ENCODE results near the gene PKNOX1.
"Not testable (repeated sequence)": the region's sequence is repeated elsewhere in the genome, so short reads cannot be mapped to it uniquely, and the experiment has no call there.

PKNOX1 gene

DNA sequence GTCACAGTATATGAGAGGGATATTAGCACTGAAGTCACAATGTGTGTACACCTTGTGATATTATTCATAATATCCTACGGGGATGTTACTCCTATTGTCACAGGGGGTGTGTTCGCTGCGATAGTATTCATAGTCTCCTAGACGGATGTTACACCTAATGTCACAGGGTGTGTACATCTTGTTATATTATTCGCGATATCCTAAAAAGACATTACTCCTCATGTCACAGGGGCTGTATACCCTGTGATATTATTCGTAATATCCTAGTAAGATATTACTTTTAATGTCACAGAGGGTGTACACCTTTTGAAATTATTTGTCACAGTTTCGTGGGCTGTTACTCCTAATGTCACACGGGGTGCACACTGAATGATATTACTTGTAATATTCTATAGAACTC lies 23.2 kb upstream of the PKNOX1 start:
- not testable (repeated sequence) for DNase-seq (ENCODE audit: low spot score)

DNA sequence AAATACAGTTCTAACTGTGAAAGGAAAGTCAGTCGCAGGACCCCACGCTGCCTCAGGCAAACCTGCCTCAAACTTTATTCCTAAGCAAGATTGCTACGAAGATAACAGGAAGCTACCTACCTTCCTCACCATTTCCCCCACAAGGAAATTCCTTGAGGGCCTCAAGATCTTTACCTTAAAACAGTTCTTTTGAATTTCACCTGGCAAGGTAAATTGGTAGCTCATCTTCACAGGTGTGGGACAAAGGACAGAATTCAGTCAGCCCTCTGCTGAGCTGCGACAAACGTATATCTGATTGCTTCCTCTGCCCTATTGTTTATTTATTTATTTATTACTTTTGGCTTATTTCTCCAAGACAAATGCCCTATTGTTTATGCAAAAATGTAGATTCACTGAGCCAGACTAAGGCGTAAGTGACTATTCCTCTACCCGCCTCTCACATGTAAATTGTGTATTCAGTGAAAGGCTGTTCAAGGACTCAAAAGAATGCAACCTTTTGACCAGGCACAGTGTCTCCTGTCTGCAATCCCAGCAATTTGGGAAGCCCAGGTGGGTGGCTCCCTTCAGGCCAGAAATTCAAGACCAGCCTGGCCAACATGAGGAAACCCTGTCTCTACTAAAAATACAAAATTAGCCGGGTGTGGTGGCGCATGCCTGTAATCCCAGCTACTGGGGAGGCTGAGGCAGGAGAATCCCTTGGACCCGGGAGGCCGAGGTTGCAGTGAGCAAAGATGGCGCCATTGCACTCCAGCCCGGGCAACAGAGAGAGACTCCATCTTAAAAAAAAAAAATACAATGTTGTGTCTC lies 17.3 kb upstream of the PKNOX1 start:
- no peak for DNase-seq (ENCODE audit: low spot score)

GRCh38 chr21:42958122-42958521 lies 16.2 kb upstream of the PKNOX1 start:
- DNase-seq (ENCODE audit: low spot score), result not testable (repeated sequence)

DNA sequence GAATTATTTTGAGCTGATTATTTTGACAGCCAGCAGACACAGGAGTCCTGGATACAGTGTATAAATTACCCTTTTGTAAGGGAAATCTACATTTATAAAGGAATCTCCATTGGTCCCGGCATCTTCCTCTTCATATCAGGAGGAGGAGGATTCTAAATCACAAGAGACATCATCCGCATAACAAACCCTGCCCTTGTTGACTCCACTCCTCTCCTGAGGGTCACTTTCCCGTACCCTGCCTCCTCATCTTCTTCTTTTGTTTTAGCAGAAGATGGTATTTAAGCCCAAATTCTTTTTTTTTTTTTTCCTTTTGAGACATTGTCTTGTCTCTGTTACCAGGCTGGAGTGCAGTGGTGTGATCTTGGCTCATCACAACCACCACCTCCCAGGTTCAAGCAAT lies 14.6 kb upstream of the PKNOX1 start:
- DNase-seq (ENCODE audit: low spot score), result peak; percentile 59

DNA sequence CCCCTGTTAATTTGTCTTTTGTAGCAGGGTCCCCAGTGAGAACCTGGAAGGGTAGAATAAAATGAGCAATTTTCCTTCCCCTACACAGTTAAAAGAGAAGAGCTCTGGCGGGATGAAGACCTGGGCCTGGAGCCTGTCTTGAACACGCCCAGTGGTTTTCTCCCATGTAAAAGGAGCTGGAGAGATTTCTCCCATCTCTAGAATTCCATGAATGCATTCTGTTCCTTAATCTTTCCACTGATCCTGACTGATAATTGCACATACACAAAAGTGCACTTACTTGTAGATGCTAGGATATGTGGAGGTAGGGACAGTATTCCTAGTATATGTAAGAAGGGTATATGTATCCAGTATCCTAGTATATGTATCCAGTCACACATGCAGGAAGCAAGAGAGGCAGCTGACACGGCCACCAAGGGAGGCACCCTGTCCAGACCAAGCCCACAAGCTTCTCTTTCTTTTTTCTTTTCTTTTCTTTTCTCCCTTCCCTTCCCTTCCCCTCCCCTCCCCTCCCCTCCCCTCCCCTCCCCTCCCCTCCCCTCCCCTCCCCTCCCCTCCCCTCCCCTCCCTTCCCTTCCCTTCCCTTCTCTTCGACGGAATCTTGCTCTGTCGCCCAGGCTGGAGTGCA lies 11.9 kb upstream of the PKNOX1 start:
- no peak for DNase-seq (ENCODE audit: low spot score)

- no peak for DNase-seq (ENCODE audit: low spot score)
Measured at GRCh38 chr21:42964086-42964485, 10.3 kb upstream of the PKNOX1 start.

DNA sequence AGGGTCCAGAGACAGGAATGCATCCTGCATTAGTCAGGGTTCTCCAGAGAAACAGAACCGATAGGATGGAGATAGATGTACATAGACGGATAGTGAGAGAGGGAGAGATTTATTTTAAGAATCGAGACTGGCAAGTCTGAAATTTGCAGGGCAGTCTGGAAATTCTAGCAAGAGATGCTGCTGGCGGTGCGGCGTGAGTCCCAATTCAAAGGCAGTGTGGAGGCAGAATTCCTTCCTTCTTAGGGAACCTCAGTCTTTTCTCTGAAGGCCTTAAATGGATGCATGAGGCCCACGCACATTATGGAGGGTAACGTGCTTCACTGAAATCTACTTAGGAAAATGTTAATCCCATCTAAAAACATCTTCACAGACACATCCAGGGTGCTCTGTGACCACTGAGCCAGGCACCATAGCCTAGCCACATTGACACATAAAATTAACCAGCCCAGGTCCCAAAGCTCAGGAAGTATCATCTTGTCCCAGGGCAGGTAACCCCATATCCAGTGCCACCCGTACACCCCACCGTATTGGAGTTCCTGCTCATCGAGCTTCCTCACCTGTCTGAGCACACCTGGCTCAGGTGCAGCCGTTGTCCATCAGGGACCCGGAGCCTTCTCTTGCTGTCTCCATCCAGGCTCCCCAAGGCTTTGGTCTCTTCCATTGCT lies 9.7 kb upstream of the PKNOX1 start:
- DNase-seq (ENCODE audit: low spot score), result no peak

- no peak for DNase-seq (ENCODE audit: low spot score)
Measured at GRCh38 chr21:42965211-42965560, 9.2 kb upstream of the PKNOX1 start.

DNA sequence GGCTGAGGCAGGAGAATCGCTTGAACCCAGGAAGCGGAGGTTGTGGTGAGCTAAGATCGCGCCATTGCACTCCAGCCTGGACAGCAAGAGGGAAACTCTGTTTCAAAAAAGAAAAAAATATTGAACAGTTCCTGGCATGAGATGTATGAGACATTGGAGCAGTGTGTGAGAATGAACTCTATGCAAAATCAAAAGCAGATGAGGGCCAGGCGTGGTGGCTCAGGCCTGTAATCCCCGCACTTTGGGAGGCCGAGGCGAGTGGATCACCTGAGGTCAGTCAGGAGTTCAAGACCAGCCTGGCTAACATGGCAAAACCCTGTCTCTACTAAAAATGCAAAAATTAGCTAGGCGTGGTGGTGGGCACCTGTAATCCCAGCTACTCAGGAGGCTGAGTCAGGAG lies 6.7 kb upstream of the PKNOX1 start:
- DNase-seq (ENCODE audit: low spot score), result not testable (repeated sequence)

DNA sequence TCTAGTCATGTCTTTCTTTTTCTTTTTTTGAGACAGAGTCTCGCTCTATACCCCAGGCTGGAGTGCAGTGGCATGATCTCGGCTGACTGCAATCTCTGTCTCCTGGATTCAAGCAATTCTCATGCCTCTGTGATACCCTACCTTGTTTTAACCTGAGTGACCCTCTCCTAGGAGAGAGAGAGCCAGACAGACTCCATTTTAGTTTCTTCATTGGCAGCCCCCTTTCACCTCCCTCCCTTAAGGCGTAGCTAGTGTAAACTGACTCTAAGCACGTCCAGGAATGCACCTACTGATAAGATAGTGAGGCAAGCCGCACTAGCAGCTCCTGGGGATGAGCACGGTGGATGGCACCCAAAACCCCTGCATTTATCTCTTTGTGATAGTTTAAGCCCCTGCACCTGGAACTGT lies 5.2 kb upstream of the PKNOX1 start:
- DNase-seq (ENCODE audit: low spot score), result no peak

DNA sequence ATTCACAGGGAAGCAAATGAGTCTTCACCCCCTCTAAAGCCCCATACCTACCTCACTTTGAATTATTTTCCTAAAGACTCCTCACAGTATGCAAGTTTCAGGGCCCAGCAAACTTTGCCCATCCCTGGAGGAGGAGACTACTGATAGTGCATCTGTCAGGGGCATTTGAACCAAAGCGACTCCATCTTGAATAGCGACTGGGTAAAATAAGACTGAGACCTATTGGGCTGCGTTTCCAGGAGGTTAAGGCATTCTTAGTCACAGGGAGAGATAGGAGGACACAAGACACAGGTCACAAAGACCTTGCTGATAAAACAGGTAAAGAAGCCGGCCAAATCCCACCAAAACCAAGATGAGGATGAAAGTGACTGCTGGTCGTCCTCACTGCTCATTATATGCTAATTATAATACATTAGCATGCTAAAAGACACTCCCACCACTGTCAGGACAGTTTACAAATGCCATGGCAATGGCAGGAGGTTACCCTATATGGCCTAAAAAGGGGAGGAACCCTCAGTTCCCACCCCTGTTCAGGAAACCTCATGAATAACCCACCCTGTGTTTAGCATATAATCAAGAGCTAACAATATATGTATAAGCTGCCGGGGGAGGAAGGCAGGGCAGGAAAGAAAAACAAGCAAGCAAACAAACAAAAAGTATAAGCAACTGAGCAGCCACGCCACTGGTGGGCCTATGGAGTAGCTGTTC lies 3.3 kb upstream of the PKNOX1 start:
- DNase-seq (ENCODE audit: low spot score), result no peak

DNA sequence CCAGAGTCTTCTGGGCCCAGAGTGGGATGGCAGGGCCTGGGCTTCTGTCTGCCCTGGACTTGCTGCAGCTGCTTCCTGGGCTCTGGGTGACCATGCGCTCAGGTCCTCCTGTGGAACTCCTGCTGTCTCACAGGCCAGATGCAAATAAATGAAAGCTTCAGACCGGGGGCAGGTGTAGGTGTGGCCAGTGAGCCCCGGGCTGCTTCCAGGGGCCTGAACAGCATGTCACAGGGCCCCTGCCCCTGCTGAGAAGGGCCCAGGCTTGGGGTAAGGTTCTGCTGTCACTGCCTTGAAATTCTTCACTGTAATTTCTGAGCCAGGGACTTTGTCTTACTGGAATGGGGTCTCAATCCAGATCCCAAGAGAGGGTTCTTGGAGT lies 2.5 kb upstream of the PKNOX1 start:
- no peak for DNase-seq (ENCODE audit: low spot score)

GRCh38 chr21:42973309-42973990 lies 912 bp upstream of the PKNOX1 start:
- DNase-seq (ENCODE audit: low spot score), result no peak

DNA sequence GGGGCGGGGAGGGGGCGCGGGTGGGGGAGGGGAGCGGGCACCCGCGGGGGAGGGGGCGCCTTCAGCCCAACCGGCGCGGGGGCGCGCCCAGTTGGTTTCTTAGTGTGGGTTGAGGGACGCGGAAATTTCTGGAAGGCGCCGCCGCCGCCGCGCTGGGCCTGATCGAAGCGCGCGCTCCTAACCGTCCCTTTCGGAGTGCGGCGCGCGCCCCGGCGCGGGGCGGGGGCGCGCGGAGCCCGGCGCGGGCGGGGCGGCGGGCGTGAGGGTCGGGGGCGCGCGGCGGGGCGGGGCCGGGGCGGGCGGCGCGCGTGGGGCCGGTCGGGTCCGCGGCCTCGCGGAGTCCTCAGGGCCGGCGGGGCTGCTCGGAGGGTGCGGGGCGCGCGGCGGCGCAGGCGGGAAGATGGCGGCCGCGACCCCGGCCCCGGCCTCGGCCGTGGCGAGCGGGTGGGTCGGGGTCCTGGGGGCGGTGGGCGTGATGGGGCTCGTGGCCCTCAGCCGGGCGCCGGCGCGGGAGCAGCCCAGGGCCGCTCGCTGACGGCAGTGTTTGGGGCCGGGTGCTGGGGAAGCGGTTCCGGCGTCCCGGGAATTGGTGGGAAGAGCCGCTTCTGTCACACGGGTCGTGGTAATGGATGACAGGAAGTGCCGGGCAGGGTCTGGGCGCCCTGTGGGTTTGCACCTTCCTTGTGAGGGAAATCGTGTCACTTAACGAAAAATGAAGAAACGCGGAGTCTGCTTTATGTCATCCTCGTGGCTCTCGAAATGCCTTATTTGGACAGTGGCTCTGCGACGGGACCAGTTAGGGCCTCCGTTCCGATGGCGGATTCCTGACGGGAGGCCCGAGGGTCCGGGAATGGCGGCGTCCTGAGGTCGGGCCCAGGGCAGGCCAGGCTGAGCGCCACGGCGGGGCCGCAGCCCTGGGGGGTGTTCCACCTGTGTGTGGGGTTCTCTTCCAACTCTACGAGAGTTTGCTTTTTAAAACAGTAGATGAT lies 764 bp downstream of the PKNOX1 start:
- DNase-seq (ENCODE audit: low spot score), result peak; percentile 84

GRCh38 chr21:42975886-42976608 lies 1.7 kb downstream of the PKNOX1 start:
- no peak for DNase-seq (ENCODE audit: low spot score)

GRCh38 chr21:42980312-42981213 lies 6.2 kb downstream of the PKNOX1 start:
- no peak for DNase-seq (ENCODE audit: low spot score)

GRCh38 chr21:42981214-42981523 lies 6.8 kb downstream of the PKNOX1 start:
- no peak for DNase-seq (ENCODE audit: low spot score)

DNA sequence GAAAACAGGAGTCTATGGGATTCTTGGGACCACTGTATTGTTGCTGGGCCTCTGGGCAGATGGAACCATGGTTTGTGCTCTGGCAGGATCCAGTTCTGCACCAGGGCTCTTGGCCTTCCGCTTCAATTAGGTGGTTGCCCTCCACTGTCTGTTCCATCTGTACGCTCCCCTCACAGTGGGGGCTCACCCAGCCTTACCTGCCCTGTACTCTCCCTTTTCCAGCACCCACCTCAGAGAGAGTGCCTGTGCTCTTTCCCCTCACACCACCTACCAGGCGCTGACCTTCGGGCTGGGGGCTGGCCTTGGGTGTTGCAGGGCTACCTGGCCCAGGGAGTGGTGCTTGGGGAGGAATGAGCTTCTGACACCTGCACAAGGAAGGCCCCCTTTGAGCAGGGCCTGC lies 7.5 kb downstream of the PKNOX1 start:
- DNase-seq (ENCODE audit: low spot score), result no peak

- DNase-seq (ENCODE audit: low spot score), result no peak
Measured at GRCh38 chr21:42983103-42983502, 8.7 kb downstream of the PKNOX1 start.
